CD4-positive, alpha-beta T cell treated with Interleukin-4 for 4 hours (primary cell): ENCODE data around the gene LBH.

ENCODE experiments used
- DNase-seq: peaks from one replicate; pipeline ENCODE4 v3.0.0-alpha.2; 2020

The LBH gene

DNA sequence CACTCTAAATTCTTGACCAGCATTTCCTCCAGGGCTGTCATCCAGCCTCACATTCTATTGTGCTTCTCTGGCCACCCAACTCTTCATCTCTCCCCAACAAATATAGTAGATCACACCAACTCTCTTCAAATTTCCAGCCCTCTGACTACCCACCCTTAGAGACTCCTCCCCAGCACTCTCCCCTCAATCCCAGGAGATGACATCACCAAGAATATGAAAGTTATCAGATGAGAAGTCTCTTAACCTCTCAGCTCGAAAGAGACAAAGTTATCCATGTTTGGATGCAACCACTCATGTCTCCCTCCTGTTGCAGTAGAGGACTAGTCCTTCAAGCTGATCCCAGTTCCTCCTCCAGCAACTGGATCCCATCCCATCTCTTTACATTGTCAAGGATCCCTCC is 47.1 kb downstream of the LBH start:
- no peak for DNase-seq

- DNase-seq, result no peak
These were observed 49.5 kb downstream of the LBH start for GRCh38 chr2:30280596-30281434.

GRCh38 chr2:30282081-30282480 is 50.7 kb downstream of the LBH start:
- no peak for DNase-seq

GRCh38 chr2:30282721-30283120 is 51.4 kb downstream of the LBH start:
- no peak for DNase-seq

DNA sequence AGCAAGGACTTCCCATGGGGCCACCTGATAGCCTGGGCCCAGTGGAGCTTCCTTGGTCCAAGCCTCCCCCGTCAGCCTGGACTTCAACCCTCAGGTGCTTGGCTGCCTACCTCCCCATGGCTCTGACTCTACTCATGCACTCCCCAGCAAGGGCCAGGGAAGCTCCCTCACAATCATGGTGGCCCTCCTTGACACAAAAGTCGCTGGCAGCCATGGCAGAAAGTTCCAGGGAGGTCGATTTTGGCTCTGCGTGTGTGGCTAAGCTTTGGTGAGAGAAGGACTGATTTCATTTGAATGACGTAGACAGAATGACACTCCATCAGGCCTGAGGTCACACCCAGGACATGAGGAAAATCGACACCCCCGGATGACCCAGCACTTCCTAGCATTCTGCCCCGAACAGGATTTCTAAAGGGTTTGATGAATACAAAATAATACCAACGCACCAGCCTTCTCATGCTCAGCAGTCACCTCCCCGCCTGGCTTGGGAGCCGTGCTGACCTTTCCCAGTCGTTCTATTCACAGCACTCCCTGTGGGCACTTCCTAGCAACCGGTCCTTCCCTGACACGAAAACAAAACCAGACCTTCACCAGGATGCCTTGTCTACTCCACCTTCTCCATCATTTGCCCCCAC is 52.7 kb downstream of the LBH start:
- no peak for DNase-seq

DNA sequence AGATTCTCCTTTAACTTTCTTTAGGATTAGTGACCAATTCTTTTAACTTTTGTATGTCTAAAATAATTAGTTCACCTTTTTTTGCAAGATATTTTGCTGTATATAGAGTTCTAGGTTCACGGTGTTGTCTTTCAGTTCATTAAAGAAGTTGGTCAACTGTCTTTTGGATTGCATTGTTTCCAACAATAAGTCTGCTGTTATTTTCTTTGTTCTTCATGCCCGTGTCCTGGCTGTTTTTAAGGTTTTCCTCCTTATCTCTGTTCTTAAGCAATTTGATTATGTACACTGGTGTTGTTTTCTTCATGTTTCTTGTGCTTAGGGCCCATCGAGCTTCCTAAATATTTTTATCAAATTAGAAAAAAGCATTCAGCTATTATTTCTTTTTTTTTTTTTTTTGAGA is 54.4 kb downstream of the LBH start:
- DNase-seq, result no peak

- no peak for DNase-seq
These were observed 56.0 kb downstream of the LBH start for GRCh38 chr2:30287190-30287840.

DNA sequence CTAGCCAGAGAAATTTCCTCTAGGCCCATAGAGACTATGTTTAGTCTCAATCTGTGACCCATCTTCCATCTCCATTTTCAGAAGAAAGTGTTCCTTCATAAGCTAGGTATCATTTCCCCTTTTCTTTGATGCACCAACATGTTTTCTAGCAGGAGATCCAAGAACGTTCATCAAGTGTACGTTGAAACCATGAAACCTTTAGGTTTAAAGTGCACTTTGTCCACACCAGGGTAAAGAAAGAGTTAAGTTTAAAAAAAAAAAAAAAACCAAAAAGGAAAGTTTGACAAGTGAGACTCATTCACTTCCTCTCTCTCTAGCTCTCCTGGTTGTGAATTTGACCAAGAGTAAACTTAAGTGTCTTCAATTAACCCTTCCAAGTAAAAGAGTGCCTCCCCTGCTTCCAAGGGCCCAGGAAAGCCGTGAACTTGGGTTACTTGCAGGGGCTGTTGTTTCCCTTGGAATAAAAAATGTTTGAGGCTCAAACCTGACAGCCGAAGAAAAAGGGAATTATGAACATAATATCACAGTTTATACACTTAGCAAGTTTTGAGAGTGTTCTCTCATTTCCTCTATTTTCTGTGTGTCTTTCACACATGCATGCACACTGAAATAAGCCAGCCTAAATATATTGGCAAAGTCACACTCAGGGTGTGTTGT is 56.7 kb downstream of the LBH start:
- DNase-seq, result no peak

GRCh38 chr2:30288561-30288960 is 57.2 kb downstream of the LBH start:
- no peak for DNase-seq

GRCh38 chr2:30293303-30293921 is 62.1 kb downstream of the LBH start:
- no peak for DNase-seq

- no peak for DNase-seq
These were observed 62.8 kb downstream of the LBH start for GRCh38 chr2:30294133-30294532.

DNA sequence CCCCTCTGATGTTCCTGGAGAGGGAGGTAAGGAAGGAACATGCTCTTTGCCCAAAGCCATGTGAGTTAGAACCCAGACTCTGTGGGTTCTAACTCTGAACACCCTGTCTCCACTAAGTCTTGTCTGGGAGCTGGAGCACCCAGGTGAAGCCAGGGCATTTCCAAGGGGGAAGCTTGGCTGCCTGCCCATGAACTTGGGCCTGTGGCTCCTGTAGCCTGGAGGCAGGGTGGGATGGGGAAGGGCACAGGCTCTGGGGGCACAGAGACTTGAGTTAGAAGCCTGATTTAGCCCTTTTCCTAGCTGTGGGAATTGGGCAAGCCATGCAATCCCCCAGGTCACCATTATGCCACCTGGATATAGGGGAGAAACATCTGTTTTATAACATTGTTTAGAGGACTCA is 65.2 kb downstream of the LBH start:
- no peak for DNase-seq

DNA sequence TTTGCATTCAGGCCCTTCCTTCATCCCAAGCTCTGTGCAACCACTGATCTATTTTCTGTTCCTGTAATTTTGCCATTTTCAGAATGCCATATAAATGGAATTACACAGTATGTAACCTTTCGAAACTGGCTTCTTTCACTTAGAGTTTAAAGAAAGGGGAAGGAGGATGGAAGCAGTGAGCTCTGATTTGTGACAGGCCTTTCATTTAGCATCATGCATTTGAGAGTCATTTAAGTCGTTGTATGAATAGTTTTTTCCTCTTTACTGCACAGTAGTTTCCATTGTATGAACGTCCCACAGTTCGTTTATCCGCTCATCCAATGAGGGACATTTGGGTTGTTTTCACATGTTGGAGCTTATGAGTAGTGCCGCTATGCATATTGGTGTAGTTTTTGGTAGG is 67.0 kb downstream of the LBH start:
- DNase-seq, result no peak

GRCh38 chr2:30300122-30300455 is 68.8 kb downstream of the LBH start:
- DNase-seq, result no peak

DNA sequence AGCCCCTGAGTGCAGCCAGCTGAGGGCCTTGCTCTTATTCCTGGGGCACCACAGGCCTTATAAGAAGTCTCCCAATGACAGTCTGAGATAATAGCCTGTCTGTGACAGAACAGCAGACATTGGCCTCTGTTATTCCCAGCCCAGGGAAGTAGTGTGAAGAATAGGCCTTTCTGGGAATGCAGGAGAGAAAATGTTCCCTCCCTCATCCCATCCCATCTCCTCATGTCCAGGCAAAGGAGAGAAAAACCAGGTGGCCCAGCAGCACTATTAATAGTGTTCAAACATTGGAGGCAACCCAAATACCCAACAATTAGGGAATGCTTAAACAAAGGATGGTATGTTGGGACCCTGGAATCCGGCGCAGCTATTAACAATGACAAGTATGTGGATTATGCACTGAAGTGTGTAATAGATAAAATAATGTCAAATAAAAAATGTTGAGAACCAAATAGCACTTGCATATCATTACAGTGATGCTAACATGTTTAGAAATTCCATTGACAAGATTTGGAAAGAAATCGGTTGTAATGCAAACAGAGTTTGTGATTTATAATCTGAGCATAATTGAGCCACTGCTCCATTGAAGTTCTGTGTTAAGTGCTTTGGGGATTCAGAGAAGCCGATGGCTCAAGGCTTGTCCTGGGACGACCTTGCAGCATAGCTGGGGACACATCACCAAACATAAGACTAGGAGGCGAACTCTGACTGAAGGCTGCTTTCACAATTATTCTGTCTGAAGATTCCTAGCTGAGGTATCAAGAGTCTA is 69.3 kb downstream of the LBH start:
- no peak for DNase-seq

DNA sequence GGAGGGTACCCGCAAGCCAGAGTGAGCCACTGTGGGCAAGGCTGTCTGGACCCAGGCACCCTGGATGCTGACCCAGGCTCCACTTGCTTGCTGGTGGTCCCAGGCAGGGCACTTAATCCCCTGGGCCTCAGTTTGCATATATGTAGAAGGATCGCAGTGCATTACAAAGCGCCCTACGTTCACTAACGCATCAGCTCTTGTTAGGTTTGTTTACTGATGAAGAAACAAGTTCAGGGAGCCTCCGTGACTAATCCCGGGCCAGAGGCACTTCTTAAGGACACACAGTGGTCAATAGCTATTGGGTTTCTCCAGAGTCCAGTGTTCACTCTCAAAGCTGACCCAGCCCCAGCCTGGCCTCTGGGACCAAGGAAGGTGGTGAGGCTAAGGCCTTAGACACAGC is 70.2 kb downstream of the LBH start:
- DNase-seq, result no peak

DNA sequence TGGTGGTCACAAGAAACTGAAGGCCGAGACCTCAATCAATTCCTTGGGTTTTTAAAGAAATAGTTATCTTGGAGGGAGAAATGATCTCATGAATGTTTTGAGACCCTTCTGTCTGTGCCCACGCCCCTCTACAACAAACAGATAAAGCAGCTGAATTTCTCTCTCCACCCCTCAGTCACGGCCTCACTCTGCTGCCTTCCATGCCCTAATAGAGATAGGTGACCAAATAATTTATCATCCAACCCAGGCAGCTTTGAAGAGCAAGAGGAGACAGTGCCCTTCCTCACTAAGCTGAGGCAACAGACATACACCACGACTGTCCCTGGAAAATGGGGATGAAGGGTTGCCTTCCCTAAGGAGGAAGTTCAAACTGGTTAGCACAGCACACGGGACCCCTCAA is 71.2 kb downstream of the LBH start:
- DNase-seq, result no peak

DNA sequence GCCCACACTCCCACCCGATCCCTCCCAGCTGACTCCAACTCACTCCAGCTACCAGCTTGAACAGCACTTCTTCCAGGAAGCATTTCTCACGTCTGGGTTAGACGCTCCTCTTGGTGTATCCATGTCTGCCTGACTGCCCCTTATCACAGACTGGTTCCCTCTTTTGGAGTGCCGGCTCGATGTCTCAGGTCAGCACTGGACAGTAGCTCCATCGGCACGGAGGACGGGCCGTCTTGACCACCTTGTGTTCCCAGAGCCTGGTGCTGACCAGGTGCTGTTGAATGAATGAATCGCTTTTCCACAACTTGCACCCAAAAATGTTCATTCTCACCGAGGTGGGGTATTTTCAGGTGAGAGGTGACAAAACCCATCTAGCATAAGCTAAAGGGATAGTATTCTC is 71.8 kb downstream of the LBH start:
- no peak for DNase-seq

DNA sequence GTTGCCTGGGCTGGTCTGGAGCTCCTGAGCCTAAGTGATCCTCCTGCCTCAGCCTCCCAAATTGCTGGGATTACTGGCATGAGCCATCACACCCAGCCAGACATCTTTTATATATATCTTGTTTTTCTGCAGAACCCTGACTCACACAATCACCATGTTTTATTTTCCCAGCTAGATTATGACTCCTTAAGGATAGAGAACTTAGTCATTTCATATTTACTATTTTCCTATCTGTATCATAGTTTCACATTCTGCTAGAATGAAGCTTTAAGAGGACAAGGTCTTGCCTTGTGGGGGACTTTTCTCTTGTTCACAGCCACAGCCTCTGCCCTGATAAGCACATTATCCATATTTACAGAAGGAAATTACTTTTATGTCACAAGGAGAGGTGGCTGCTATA is 73.9 kb downstream of the LBH start:
- DNase-seq, result no peak

GRCh38 chr2:30306522-30306921 is 75.2 kb downstream of the LBH start:
- no peak for DNase-seq

DNA sequence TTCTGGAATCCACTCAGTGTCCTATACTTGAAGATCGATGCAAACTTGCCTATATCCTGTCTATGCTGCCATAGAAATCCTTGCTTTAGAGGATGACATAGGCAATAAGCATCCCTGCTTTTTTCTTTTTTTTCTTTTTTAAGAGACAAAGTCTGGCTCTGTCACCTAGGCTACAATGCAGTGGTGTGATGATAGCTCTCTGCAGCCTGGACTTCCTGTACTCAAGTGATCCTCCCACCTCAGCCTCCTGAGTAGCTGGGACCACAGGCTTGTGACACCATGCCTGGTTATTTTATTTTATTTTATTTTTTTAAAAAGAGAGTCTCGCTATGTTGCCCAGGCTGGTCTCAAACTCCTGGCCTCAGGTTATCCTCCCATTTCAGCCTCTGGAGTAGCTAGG is 76.9 kb downstream of the LBH start:
- no peak for DNase-seq
